IMR-90 (cell line): ENCODE data around the gene ALAS1. TPM values are rescaled to one million over a fixed set of nuclear protein-coding genes. Genes with fewer than 3 reads are reported as not detected.

Experiments used
- ATAC-seq: fragments of 200-7000 bp; cut with Tn5 transposase; 2 replicates; pipeline ENCODE4 v1.9.1; 2020; ENCODE audit warnings: low read depth, mild to moderate bottlenecking, moderate library complexity
- BruUV-seq: library from RNA; stranded (reverse); fragments of 400-500 nt; replicated peaks from 2 replicates; lab custom pipeline; 2021; lab: Mats Ljungman, UMichigan
- CTCF ChIA-PET: fragments of 300-600 bp; formaldehyde crosslinking; extraction: SDS; loops from one replicate; lab custom pipeline; 2021; ENCODE audit warnings: antibody characterized with exemption; lab: Yijun Ruan, JAX
- POLR2A ChIA-PET: fragments of 300-600 bp; sonication (Branson Sonifier 250); formaldehyde crosslinking; loops from one replicate; lab custom pipeline; 2022; ENCODE audit warnings: antibody characterized with exemption; ENCODE audit not compliant: unreplicated experiment; lab: Charles Lee
- DNase-seq: peaks from one replicate; pipeline ENCODE4 v3.0.0; 2013
- H2AFZ ChIP-seq: replicated peaks from 2 replicates; pipeline ENCODE3; 2013; ENCODE audit warnings: low read length, mild to moderate bottlenecking; ENCODE audit not compliant: poor library complexity
- H2AK5ac ChIP-seq: 2 replicates; pipeline ENCODE4 v1.6.1; 2013; ENCODE audit warnings: low read depth, low read length, inconsistent platforms
- H2AK9ac ChIP-seq: replicated peaks from 2 replicates; pipeline ENCODE3; 2013; ENCODE audit warnings: mild to moderate bottlenecking, low read depth, low read length, moderate library complexity; ENCODE audit not compliant: poor library complexity
- H2BK120ac ChIP-seq: 2 replicates; pipeline ENCODE4 v1.6.1; 2013; ENCODE audit warnings: low read depth, low read length, inconsistent platforms
- H2BK15ac ChIP-seq: 3 replicates; pipeline ENCODE4 v1.6.1; 2013; ENCODE audit warnings: low read depth, low read length, inconsistent platforms
- H2BK20ac ChIP-seq: 2 replicates; pipeline ENCODE4 v1.6.1; 2013; ENCODE audit warnings: low read depth, mild to moderate bottlenecking, inconsistent platforms, low read length, moderate library complexity
- H2BK5ac ChIP-seq: 2 replicates; pipeline ENCODE4 v1.6.1; 2013; ENCODE audit warnings: mild to moderate bottlenecking, low read depth, low read length, inconsistent platforms; ENCODE audit not compliant: poor library complexity, severe bottlenecking
- H3K14ac ChIP-seq: replicated peaks from 2 replicates; pipeline ENCODE4 v1.6.1; 2013; ENCODE audit warnings: low read depth, low read length, inconsistent platforms
- H3K18ac ChIP-seq: 2 replicates; pipeline ENCODE4 v1.6.1; 2013; ENCODE audit warnings: low read depth, low read length, control low read depth
- H3K23ac ChIP-seq: 2 replicates; pipeline ENCODE4 v1.6.1; 2013; ENCODE audit warnings: low read depth, low read length, inconsistent platforms
- H3K27ac ChIP-seq: 2 replicates; pipeline ENCODE4 v1.5.1; 2013; ENCODE audit warnings: mild to moderate bottlenecking, control low read depth, low read length; ENCODE audit not compliant: insufficient read depth
- H3K27me3 ChIP-seq: 2 replicates; pipeline ENCODE4 v1.6.1; 2013; ENCODE audit warnings: low read length; ENCODE audit not compliant: control insufficient read depth, insufficient read depth
- H3K36me3 ChIP-seq: 2 replicates; pipeline ENCODE4 v1.6.1; 2013; ENCODE audit warnings: low read length, mixed read lengths; ENCODE audit not compliant: control insufficient read depth, insufficient read depth
- H3K4ac ChIP-seq: 2 replicates; pipeline ENCODE4 v1.6.1; 2013; ENCODE audit warnings: low read depth, low read length, inconsistent platforms
- H3K4me1 ChIP-seq: 2 replicates; pipeline ENCODE4 v1.6.1; 2013; ENCODE audit warnings: low read length, mixed read lengths; ENCODE audit not compliant: control insufficient read depth, insufficient read depth
- H3K4me2 ChIP-seq: 2 replicates; pipeline ENCODE4 v1.6.1; 2013; ENCODE audit warnings: low read depth, mild to moderate bottlenecking, control low read depth, low read length, moderate library complexity
- H3K4me3 ChIP-seq: 2 replicates; pipeline ENCODE4 v1.5.1; 2013; ENCODE audit warnings: low read depth, mild to moderate bottlenecking, control low read depth, low read length, moderate library complexity; ENCODE audit not compliant: insufficient read depth
- H3K56ac ChIP-seq: 2 replicates; pipeline ENCODE4 v1.6.1; 2013; ENCODE audit warnings: low read length, inconsistent platforms; ENCODE audit not compliant: insufficient read depth; ENCODE audit errors: extremely low read depth
- H3K79me1 ChIP-seq, 2 experiments: 2 replicates each; pipeline ENCODE4 v1.6.1; 2013; ENCODE audit warnings: low read length in 2 of 2, inconsistent platforms in 1 of 2, low read depth in 1 of 2
- H3K9ac ChIP-seq: 2 replicates; pipeline ENCODE4 v1.6.1; 2013; ENCODE audit warnings: low read depth, low read length, control low read depth
- H3K9me1 ChIP-seq: 2 replicates; pipeline ENCODE4 v1.6.1; 2013; ENCODE audit warnings: low read length, inconsistent platforms; ENCODE audit not compliant: insufficient read depth
- H3K9me3 ChIP-seq: 2 replicates; pipeline ENCODE4 v1.6.1; 2013; ENCODE audit warnings: low read length; ENCODE audit not compliant: control insufficient read depth, insufficient read depth
- H4K20me1 ChIP-seq: 2 replicates; pipeline ENCODE4 v1.6.1; 2013; ENCODE audit warnings: low read length, inconsistent platforms; ENCODE audit not compliant: insufficient read depth
- H4K5ac ChIP-seq: 2 replicates; pipeline ENCODE4 v1.6.1; 2013; ENCODE audit warnings: mild to moderate bottlenecking, low read depth, low read length, control low read depth
- H4K8ac ChIP-seq, 2 experiments: 2 replicates each; pipeline ENCODE4 v1.6.1; 2013; ENCODE audit warnings: low read depth in 2 of 2, low read length in 2 of 2, control low read depth in 1 of 2, inconsistent platforms in 1 of 2
- H4K91ac ChIP-seq: 2 replicates; pipeline ENCODE4 v1.6.1; 2013; ENCODE audit warnings: low read depth, low read length, inconsistent platforms; ENCODE audit not compliant: insufficient read depth
- BHLHE40 ChIP-seq: fragments of 150-350 bp; IDR thresholded peaks from 2 replicates; pipeline ENCODE4 v1.6.1; 2016; ENCODE audit warnings: mild to moderate bottlenecking, low read depth, low read length
- CEBPB ChIP-seq: IDR thresholded peaks from 2 replicates; pipeline ENCODE4 v1.6.1; 2012; ENCODE audit warnings: low read depth, low read length, improper control_type of control experiment
- FOS ChIP-seq: fragments of 150-350 bp; IDR thresholded peaks from 2 replicates; pipeline ENCODE4 v1.6.1; 2016; ENCODE audit warnings: low read depth, low read length
- RFX5 ChIP-seq: IDR thresholded peaks from 2 replicates; pipeline ENCODE4 v1.8.0; 2012; ENCODE audit warnings: low read depth, mild to moderate bottlenecking, low read length, moderate library complexity
- WGBS, 2 experiments: methylation state at CpG; one replicate each; pipeline versions ENCODE4 v1.1.5 to v1.1.7; 2013; ENCODE audit warnings: missing lambda C conversion rate in 2 of 2; ENCODE audit not compliant: insufficient read length in 1 of 2; ENCODE audit errors: extremely low coverage in 2 of 2; 5-methylcytosine and 5-hydroxymethylcytosine counted together
- dilution Hi-C: fragments of 300-500 bp; cut with HindIII; formaldehyde crosslinking; loops from one replicate; pipeline ENCODE4 v1.14.3; 2018; ENCODE audit warnings: low sequenced_read_pairs; ENCODE audit not compliant: unreplicated experiment
- in situ Hi-C: fragments of 300-500 bp; cut with MboI; formaldehyde crosslinking; loops from 3 replicates; pipeline ENCODE4 v1.14.3; 2019; ENCODE audit warnings: low sequenced_read_pairs, inconsistent platforms, mixed read lengths
- intact Hi-C: fragments of 100-400 bp; cut with micrococcal nuclease; formaldehyde crosslinking; loops from 2 replicates; pipeline ENCODE4 v1.10.0; 2022
- polyA plus RNA-seq, 3 experiments: library from polyadenylated mRNA; depleted of rRNA; stranded (reverse); fragments of >200 nt; gene quantifications; 2 replicates each; pipeline ENCODE4 v1.2.3, GENCODE V29; 2012; ENCODE audit warnings: low replicate concordance in 1 of 3
- total RNA-seq: library from RNA; depleted of rRNA; stranded (reverse); fragments of >200 nt; gene quantifications from 2 replicates; pipeline ENCODE4 v1.2.3, GENCODE V29; 2012
- TF ChIP-seq, protein P1 (sequence below): conservative IDR thresholded peaks from 2 replicates; pipeline ENCODE4 v1.5.1; 2012; ENCODE audit warnings: mild to moderate bottlenecking, low read depth, low read length, improper control_type of control experiment

Gene ALAS1
- total and polyA plus RNA-seq, 2 of the 4 experiments (the other 2 are of a cell fraction) = 32.8 to 47.2 TPM

DNA sequence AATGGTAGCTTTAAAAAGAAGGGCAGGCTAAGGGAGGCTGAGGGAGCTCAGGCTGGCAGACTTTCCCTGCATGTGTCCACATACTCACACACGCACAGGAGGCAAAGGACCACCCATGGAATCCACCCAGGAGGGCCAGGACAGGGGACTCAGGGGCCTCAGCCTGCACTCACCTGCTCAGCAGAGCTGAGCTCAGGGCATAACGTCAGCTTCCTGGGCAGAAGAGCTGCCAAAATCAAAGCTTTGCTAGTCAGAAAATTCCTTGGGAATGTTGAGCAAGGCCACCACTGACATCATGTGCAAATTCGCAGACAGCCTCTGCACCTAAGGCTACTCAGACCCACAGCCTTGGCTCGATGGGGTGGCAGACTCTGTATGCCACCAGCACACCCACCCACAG, 16.4 kb upstream of the ALAS1 start:
- H2BK15ac ChIP-seq = no peak overlapping the region
- DNase-seq = peak; percentile 72
- no peak overlapping the region for H2AK9ac ChIP-seq
- dilution Hi-C loops (no loop called here), intact Hi-C loops (no loop called here), in situ Hi-C loops (no loop called here)
- H4K91ac ChIP-seq = no peak overlapping the region
- ATAC-seq = peak; percentile 73
- no peak overlapping the region for H3K4me3 ChIP-seq
- H3K9me3 ChIP-seq = no peaks in the 10 kb centered on the region
- no TSS peak for BruUV-seq
- H3K4me2 ChIP-seq = no peak overlapping the region
- H3K23ac ChIP-seq = no peak overlapping the region
- no peak overlapping the region for H3K18ac ChIP-seq
- no peaks in the 10 kb centered on the region for H3K79me1 ChIP-seq
- TF ChIP-seq RFX5 (no peak), FOS (no peak), BHLHE40 (no peak), CEBPB (peak; percentile 84)
- TF ChIP-seq, protein P1, sequence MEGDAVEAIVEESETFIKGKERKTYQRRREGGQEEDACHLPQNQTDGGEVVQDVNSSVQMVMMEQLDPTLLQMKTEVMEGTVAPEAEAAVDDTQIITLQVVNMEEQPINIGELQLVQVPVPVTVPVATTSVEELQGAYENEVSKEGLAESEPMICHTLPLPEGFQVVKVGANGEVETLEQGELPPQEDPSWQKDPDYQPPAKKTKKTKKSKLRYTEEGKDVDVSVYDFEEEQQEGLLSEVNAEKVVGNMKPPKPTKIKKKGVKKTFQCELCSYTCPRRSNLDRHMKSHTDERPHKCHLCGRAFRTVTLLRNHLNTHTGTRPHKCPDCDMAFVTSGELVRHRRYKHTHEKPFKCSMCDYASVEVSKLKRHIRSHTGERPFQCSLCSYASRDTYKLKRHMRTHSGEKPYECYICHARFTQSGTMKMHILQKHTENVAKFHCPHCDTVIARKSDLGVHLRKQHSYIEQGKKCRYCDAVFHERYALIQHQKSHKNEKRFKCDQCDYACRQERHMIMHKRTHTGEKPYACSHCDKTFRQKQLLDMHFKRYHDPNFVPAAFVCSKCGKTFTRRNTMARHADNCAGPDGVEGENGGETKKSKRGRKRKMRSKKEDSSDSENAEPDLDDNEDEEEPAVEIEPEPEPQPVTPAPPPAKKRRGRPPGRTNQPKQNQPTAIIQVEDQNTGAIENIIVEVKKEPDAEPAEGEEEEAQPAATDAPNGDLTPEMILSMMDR = no peak
- no peak overlapping the region for H2AK5ac ChIP-seq
- peak overlapping the region; percentile 44 for H2AFZ ChIP-seq
- no peak overlapping the region for H2BK20ac ChIP-seq
- H2BK5ac ChIP-seq = no peak overlapping the region
- no peak overlapping the region for H3K9ac ChIP-seq
- POLR2A ChIA-PET = interaction anchor here (0.6 kb wide), 1 partner anchor 492 kb away, joined by 6 read pairs; no protein-coding TSS in a partner anchor
- H3K4me1 ChIP-seq = peaks cover 4% of the 10 kb centered on the region; the same call in 1 of the 2 replicates
- 14% methylated on average over 1 of the region's 4 CpGs; no CpG with 5 or more reads in 1 of the 2 experiments for WGBS, 2 experiments
- H4K5ac ChIP-seq = no peak overlapping the region
- H3K27me3 ChIP-seq = peaks cover 9% of the 10 kb centered on the region
- H3K56ac ChIP-seq = no peak overlapping the region
- no peak overlapping the region for H3K4ac ChIP-seq
- no peaks in the 10 kb centered on the region for H4K20me1 ChIP-seq
- H3K14ac ChIP-seq = no peak overlapping the region
- CTCF ChIA-PET = no interaction called here
- H4K8ac ChIP-seq = no peak overlapping the region
- H2BK120ac ChIP-seq = no peak overlapping the region
- H3K27ac ChIP-seq = no peak overlapping the region
- H3K36me3 ChIP-seq = no peaks in the 10 kb centered on the region
- peaks cover 7% of the 10 kb centered on the region; the same call in 1 of the 2 replicates for H3K9me1 ChIP-seq
